ENCODE data around the gene TCN1. TPM values are rescaled to one million over a fixed set of nuclear protein-coding genes. Genes with fewer than 3 reads are reported as not detected.

The TCN1 gene
- total and polyA plus RNA-seq, 2 of the 8 experiments (the other 6 are each of a cell fraction or from before 2014, with no cell fraction given) = not detected

- H3K56ac ChIP-seq (replicated peaks; ENCODE audit: insufficient read length, low read depth, low read length) = no peak overlapping the region
- no peaks in the 10 kb centered on the region for H3K27me3 ChIP-seq (replicated peaks in 1 of 4; ENCODE audit: control insufficient read depth in 3 of 4, extremely low read depth in 1 of 4, insufficient read depth in 3 of 4, low read length in 3 of 4)
- no peaks in the 10 kb centered on the region for H3K36me3 ChIP-seq (ENCODE audit: control insufficient read depth in 2 of 4, insufficient read depth in 4 of 4, low read length in 3 of 4)
These were observed 47.7 kb downstream of the TCN1 start for GRCh38 chr11:59818572-59818971.

More at GRCh38 chr11:59818572-59818971, 47.7 kb downstream of the TCN1 start:
- Histone ChIP-seq H3K79me2 (ENCODE audit: control insufficient read depth in 1 of 2, insufficient read depth in 2 of 2, low read length in 2 of 2) (no peaks in the 10 kb centered on the region), H3K23ac (ENCODE audit: insufficient read length) (no peak overlapping the region), H2AFZ (ENCODE audit: low read length) (no peak overlapping the region), H3K18ac (ENCODE audit: extremely low read depth, low read length) (no peak overlapping the region), H3K14ac (ENCODE audit: insufficient read length) (no peak overlapping the region), H4K20me1 (replicated peaks in 1 of 2; ENCODE audit: control insufficient read depth in 1 of 2, insufficient read depth in 2 of 2, low read length in 2 of 2) (no peaks in the 10 kb centered on the region), H3K9me3 (ENCODE audit: insufficient read depth in 2 of 2, low read depth in 1 of 2, low read length in 1 of 2) (no peaks in the 10 kb centered on the region), H3K4me2 (ENCODE audit: insufficient read depth in 1 of 2, low read depth in 2 of 2, low read length in 2 of 2) (no peak overlapping the region), H2BK120ac (replicated peaks; ENCODE audit: low read depth, low read length) (no peak overlapping the region), H3K4ac (replicated peaks; ENCODE audit: insufficient read length, low read depth, low read length) (no peak overlapping the region), H4K5ac (ENCODE audit: insufficient read length, low read depth, low read length) (no peak overlapping the region), H3K27ac (ENCODE audit: low read depth, low read length) (no peak overlapping the region), H3K4me1 (replicated peaks in 1 of 4; ENCODE audit: control insufficient read depth in 3 of 4, insufficient read depth in 4 of 4, low read length in 3 of 4) (peaks cover 6 to 13% (median 9%) of the 10 kb centered on the region in 4 experiments; a peak in 6 of 7 replicates), H2BK20ac (ENCODE audit: low read length) (peak overlapping the region; percentile 24; the same call in 1 of the 2 replicates), H3K79me1 (ENCODE audit: low read depth, low read length) (no peaks in the 10 kb centered on the region), H4K91ac (replicated peaks; ENCODE audit: insufficient read length, low read length) (no peak overlapping the region), H2BK12ac (ENCODE audit: low read depth, low read length) (0 out of 2 replicates have a peak overlapping the region, but pooled peaks have one; percentile 0), H2BK5ac (ENCODE audit: low read depth, low read length) (no peak overlapping the region), H3K23me2 (ENCODE audit: low read depth, low read length) (no peaks in the 10 kb centered on the region; the same call in 1 of the 2 replicates), H3K9ac (replicated peaks in 1 of 4; ENCODE audit: extremely low read depth in 1 of 4, low read depth in 3 of 4, low read length in 3 of 4) (no peak overlapping the region), H3K4me3 (ENCODE audit: extremely low read depth in 1 of 4, insufficient read depth in 2 of 4, low read depth in 3 of 4, low read length in 4 of 4) (no peak overlapping the region), H2AK5ac (ENCODE audit: low read depth, low read length) (no peak overlapping the region), H2BK15ac (ENCODE audit: low read length) (no peak overlapping the region), H4K8ac (ENCODE audit: extremely low read depth, insufficient read depth, low read length) (no peak overlapping the region)
- DNase-seq (ENCODE audit: low read depth in 1 of 2, low spot score in 2 of 2) = no peak
- TF ChIP-seq SAP30 (IDR thresholded peaks at IDR 0.05; ENCODE audit: insufficient read depth, insufficient replicate concordance, low read length) = no peak
- TF ChIP-seq ATF3 (IDR thresholded peaks at IDR 0.05; ENCODE audit: insufficient read depth, low read depth, low read length) = no peak
- TF ChIP-seq HDAC2 (IDR thresholded peaks at IDR 0.05; ENCODE audit: borderline replicate concordance in 1 of 2, low read depth in 2 of 2, low read length in 2 of 2) = no peak
- no peak for TF ChIP-seq GABPA (IDR thresholded peaks at IDR 0.05; ENCODE audit: borderline replicate concordance, insufficient read depth, low read length)
- TF ChIP-seq EP300 (IDR thresholded peaks at IDR 0.05; ENCODE audit: borderline replicate concordance in 1 of 2, low read depth in 2 of 2, low read length in 2 of 2) = no peak
- TF ChIP-seq SIX5 (IDR thresholded peaks at IDR 0.05; ENCODE audit: low read depth, low read length) = no peak
- no peak for FAIRE-seq
- POLR2A ChIA-PET (ENCODE audit: partially characterized antibody) = no interaction called here
- CTCF ChIA-PET (ENCODE audit: partially characterized antibody) = interaction anchor here (1.5 kb wide), 1 partner anchor 100 kb away, joined by 4 read pairs; no protein-coding TSS in a partner anchor
- 84% methylated on average over 4 of the region's 4 CpGs; no CpG with 5 or more reads in 1 of the 2 experiments for WGBS, 2 experiments (ENCODE audit: extremely low coverage in 1 of 2, insufficient coverage in 1 of 2, insufficient read length in 1 of 2, insufficient replicate concordance in 2 of 2, low coverage in 1 of 2, low lambda C conversion rate in 2 of 2, missing lambda C conversion rate in 1 of 2)

Data from H1 (cell line).